Activated T-cell treated with anti-CD3 and anti-CD28 coated beads for 1 hour (primary cell): ENCODE measurements around the gene ATP6V0D1.
"Not testable (repeated sequence)": the region's sequence is repeated elsewhere in the genome, so short reads cannot be mapped to it uniquely, and the experiment has no call there.

ENCODE experiments used
- DNase-seq: peaks from one replicate; pipeline ENCODE4 v3.0.0-alpha.2; 2020; ENCODE audit warnings: low read depth

Gene ATP6V0D1

DNA sequence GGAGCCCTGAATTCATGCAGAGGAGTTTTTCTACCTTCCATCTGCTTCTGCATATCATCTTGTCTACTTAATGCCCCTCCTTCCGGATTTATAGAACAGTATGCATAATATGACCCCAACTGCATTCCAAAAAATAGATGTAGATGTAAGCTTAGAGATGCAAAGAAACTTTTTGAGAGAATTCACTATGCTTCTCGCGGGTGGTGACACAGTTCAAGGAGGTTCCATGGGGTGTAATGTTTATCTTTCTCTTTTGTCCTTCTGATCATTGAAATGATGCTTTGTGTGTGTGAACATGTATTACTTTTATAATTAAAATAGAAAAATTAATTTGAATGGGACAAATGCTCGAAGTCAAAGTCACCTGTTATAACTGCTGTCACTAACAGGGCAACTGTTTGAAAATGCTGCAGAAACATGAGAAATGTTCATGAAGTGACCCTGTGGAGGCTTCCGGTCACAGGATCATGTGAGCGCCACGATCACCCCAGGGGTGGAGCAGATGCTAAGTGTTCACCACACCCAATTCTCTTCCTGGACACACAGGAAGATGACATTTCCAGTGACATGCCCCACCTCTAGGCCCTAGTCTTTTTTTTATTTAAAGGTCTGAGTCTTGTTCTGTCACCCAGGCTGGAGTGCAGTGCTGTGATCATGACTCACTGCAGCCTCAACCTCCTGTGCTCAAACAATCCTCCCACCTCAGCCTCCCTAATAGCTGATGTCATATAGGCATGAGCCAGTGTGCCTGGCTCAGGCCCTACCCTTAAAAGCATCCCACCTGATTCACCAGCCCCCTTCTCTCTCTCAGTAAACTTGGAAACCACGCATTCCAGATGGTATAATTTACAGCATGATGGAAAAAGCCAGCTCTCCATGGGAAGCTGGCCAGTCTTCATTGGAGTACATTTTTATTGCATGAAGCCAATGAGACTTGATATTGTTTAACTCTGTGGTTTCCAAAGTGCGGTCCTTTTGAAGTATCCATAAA, 23.4 kb upstream of the ATP6V0D1 start:
- DNase-seq, result no peak

DNA sequence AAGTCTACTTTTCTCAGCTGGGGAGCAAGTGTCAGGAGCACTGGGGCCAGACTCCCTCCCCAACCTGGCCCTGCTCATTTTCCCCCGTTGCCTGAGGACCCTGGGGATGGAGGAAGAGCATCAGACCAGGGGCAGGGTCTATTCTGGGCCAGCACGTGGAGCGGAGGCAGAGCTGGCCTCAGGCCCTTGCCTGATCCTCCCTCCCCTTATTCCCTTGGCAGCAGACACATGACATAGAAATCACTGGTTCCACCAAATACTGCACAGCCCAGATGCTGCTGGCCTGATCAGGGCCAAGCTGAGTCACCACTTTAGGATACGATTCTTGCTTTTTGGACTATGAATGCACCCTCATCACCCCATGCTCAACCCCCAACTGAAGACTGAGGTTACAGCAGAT, 18.1 kb upstream of the ATP6V0D1 start:
- DNase-seq, result no peak

DNA sequence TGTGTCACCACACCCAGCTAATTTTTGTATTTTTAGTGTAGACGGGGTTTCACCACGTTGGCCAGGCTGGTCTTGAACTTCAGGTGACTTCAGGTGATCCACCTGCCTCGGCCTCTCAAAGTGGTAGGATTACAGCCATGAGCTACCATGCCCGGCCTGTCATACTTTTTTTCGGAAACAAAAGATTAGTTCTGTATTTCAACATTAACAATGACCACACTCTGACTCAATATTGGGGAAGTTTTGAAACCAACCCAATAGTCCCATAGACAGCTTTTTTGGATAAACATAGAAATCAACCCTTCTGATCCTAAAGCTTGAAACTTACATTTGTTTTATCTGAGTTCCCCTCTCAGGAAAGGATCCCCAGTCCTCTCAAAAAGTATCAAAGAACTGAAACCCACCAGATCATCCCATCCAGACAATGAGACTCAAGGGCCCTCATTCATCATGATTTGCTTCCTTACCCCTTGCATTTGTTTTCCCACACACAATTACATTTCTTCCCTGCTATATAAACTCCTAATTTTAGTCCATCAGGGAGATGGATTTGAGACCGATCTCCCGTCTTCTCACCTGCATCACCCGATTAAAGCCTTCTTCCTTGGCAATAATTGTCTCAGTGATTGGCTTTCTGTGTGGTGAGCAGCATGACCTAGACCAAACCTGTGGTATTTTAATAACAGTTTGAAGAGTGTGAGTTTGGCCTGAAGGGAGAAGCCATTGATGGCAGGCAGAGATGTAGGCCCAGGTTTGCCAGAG, 9.6 kb upstream of the ATP6V0D1 start:
- no peak for DNase-seq

DNA sequence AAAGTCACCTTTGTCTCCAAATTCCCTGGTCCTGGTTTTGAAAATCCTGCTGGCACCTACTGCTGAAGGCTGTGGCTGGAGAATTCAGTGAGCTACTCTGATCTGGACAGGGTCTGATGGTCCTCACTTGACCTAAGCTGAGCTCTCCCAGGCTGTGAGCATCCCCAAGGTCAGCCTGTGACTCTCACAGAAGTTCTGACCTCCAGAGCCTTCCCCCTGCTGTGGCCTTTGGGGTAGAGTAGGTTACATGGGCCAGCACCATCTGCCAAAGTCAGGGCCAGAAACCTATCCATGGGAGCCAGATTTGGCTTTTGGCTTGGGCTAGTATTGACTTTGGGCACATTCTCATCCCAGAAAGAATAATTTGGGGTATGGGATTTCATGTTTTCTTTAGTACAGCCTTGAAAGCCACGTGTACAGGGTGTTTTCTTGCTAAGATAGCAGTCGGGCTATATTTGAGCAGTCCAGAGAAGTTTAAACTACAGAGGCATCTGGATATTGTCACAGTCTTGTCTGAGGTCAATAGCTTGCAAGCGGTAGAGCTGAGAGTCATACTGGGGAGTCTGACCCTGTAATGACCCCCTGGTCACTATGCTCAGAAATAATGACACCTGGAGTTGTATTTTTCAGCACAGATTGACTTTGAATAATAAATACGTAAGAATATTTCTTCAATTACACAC, 8.6 kb upstream of the ATP6V0D1 start:
- no peak for DNase-seq

DNA sequence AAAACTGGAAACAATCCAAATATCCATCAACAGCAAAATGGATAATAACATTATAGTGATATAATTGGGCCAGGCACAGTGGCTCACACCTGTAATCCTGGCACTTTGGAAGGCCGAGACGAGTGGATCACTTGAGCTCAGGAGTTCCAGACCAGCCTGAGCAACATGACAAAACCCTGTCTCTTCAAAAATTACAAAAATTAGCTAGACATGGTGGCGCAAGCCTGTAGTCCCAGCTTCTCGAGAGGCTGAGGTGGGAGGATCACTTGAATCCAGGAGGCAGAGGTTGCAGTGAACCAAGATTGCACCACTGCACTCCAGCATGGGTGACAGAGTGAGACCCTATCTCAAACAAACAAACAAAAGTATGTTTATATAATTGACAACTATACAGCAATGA, 6.6 kb upstream of the ATP6V0D1 start:
- not testable (repeated sequence) for DNase-seq

DNA sequence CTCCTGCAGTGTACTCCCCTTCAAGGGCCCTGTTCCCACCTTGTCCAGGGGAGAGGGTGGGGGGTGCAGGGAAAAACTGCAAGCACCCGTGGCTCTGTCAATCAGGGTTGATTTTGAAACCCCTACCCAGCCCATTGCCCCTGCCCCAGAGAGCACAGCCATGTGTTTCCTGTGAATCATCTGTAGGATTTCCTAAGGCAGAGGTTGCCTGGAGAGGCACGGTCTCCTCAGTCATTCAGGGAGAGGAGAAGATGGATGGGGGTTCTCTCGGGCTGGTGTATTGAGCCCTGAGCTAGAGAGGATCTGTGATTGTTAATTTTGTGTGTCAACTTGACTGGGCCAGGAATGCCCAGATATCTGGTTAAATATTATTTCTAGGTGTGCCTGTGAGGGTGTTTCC, 5.8 kb upstream of the ATP6V0D1 start:
- DNase-seq, result no peak

DNA sequence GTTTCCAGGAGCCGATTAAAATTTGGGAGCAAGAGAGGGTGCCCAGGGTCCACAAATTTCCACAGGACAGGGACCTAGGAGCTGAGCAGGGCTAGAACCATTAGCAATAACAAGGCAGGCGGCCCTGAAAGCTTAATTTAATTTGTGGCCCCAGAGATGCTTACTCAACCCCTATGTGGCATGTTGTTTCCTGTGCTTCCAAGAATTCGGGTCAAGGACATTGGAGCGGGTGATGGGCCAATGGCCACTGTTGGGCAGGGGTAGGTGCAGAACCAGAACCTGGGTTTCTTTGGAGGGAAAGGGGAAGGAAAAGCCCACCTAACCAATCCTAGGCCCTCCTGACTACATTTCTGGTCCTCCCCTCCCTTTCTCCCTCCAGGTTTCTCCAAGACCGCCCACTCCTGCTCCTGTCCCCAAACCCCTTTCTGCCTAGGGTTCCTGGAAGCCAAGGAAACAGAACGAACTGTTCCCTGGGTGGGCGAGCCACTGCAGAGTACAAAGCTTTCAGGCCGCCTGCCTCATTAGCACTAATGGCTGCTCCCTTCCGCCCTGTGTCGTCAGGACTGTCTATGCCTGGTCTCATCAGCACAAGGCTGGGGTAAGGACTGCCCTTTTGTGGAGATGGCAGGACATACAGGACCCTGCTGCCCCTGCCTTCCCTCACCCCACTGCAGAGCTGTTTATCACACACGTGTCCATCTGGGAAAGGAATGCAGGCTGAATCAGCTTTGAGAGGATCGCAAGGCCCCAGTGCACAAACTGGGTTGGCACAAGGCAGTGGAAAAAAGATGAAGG, 3.0 kb upstream of the ATP6V0D1 start:
- DNase-seq, result no peak

DNA sequence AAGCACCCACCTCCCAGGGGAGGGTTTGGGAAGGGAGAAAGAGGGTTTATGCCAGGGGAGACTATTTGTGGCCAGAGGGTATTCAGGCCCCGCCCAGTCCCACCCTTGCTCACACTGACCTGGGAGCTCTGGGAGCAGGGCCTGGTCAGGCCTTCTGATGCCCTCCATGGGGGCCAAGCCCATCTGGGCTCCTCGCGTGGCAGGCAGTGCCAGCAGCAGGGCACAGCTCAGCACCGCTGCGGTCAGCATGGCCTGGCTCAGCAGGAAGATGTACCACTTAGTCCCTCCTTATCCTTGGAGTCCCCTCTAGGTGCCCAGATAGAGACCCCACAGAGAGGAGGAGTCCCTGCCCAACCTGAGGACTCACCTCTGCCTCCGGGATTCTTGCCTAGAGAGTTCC, 2.2 kb upstream of the ATP6V0D1 start, which contains the start of gene AGRP:
TSS of gene AGRP (minus strand) at position 398 of the 400 bp plus-strand sequence. CDS start at position 249, 149 bp downstream.
- no peak for DNase-seq

DNA sequence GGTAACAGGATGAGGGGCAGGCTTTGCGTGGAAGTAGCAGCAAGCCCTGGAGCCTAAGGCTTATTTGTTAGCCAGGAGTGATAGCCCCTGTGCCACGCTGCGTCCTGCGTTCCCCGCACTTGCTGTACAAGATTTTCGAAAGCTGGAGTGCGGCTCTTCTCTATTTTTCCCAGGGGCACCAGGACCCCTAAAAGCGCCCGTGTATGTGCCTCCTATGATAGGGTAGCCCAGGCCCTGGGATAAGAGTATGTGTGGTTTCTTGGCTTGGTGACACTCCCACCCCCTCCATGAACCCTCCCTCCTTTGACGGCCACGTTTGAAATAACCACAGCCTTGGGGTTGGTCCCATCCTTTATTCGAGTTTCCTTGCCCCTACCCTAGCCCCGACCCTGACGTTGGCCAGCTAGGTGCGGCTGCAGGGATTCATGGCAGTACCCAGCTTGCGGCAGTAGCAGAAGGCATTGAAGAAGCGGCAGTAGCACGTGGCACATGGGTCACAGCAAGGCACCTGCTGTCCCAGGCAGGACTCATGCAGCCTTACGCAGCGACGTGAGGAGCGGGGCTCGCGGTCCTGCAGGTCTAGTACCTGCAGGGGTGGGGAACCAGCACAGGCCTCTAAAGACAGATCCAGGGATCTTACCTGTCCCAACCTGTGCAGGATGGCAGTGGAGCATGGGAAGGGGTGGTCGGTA, 1.4 kb upstream of the ATP6V0D1 start:
- no peak for DNase-seq

DNA sequence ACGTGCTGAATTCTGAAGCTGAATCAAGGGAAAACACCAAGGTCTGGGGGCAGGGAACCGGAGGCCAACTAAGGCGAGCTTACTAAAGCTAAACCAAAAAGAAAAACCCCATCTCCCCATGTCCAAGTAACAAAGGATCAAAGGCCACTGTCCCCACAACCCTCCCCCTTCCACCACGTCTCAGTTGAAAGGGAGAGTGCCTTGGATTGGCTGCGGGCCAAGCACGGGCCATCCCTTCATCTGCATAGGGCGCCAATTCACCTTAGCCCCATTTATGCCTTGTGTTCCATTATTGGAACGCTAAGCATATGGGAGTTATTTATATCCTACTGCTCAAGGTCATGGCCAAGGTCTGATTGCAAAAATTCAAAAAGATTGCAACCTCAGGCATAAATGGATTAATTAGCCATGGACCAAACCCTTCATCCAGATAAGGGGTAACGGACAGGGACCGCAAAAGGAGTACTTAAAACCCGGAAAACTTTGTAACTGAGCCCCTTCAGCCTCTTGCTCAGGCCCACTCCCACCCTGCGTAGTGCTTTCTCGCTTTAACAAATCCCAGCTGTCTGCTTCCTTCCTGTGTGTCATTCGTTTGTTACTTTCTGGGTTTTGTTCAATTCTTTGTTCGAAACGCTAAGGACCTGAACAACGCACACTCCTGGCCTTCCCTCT, 740 bp upstream of the ATP6V0D1 start:
- DNase-seq, result peak; percentile 23

DNA sequence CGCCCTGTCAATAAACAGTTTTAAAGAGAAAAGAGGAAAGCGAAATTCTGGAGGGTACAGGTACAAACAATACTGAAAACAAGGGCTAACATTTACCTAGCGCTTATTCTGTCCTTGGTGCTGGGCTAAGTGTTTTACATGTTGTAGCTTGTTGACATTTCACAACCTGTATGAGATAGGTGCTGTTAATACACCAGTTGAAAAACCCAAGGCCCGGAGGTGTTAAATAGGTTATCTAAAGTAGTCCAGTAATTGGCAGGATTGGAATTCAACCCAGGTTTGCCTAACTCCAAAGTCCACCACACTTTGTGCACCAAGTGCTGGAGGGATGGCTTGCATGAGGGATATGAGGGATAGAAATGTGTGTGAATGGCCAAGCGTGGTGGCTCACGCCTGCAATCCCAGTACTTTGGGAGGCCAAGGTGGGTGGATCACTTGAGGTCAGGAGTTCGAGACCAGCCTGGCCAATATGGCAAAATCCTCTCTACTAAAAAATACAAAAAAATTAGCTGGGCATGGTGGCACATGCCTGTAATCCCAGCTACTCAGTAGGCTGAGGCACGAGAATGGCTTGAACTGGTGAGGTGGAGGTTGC, 2.9 kb downstream of the ATP6V0D1 start:
- no peak for DNase-seq

DNA sequence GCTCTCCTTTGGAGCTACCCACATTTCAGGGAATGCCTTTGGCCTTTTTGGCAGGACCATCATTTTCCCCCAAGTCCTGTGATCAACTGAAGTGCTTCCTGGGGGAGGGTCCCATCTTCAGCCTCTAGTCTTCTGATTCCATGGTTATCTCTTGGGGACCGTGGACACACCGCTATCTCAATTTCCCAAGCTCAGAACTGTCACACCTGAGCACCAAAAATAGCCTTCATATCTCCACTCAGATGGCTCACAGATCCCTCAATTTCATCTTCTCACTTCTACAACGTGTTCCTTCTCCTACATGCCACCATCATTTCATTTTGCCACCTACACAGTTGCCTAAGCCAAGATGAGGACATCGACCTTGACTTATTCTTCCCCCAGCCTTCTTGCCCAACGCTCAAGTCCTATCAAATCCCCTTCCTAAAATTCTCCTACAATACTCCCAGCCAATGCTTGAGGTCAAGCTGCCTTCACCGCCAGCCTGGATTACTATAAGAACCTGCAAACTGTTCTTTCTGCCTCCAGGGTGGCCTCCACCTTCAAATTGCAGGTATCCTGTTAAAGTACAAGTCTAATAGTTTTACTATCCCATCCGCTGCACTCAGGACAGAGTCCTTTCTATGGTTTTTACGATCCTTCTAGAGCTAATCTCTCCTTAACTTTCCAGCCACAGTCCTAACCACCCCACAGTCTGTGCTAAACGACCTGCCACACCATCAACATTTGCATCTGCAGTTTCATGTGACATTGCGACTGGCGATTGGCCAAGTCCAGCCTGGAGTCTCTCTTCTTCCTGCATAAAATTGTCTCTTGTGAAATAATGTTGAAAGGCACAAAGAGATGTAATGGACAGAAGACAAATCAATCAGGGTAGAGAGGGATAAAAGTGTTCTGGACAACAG, 6.2 kb downstream of the ATP6V0D1 start:
- DNase-seq, result no peak

DNA sequence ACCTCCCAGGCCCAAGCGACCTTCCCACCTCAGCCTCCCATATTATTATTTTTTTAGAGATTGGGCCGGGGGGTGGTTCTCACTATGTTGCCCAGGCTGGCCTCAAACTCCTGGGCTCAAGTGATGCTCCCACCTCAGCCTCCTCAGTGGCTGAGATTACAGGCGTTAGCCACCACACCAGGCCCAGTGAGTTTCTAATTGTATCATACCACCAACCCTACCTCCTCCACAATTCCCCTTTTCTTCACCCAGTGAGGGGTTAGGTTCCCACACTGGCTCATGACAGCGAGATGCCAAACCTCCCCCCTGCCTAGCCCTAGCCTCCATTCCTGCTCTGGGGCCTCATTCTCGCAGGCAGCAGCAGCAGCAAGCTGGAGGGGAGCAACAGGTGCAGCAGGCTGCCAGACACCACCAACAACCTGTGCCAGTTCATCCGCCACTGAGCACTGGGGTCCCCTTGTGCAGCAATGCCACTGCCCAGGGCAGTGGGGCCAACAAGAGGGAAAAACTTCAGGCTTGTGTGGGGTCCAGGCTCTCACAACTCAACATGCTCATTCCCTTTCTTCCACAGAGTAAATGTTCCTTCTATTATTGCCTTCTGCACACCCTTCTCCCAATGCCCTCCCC, 9.1 kb downstream of the ATP6V0D1 start:
- no peak for DNase-seq

DNA sequence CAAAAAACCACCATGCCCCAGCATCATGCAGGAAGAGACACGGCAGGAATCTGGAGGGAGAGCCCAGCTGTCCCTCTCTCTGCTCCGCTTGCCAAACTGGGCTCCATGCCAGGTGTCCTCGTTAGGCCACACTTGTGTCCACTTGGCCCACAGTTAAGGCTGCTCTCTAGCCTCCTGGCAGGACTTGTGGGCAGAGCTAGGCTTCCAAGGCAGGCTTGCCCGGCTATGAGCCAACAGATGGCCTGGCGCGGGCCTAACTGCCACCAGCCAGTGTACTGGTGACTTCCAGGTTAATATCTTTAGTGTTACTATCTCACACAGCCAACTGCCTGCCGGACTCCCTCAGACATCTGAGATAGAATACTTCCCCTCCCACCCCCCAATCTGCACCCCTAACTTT, 10.6 kb downstream of the ATP6V0D1 start:
- DNase-seq, result no peak

DNA sequence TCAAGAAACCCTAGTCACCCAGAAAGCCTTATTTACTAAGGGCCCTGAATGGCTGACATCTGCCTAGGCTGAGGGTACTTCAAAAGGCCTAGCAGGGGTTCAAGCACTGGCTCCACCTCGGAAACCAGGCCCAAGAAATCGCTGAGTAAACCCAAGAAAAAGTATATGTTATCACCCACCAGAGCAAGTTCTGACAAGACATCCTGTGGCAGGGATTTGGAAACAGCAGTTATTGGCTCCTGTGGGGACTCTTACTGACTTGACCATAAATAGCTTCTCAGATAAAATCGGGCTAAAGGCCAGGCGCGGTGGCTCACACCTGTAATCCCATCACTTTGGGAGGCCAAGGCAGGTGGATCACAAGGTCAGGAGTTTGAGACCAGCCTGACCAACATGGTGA, 12.2 kb downstream of the ATP6V0D1 start:
- no peak for DNase-seq

DNA sequence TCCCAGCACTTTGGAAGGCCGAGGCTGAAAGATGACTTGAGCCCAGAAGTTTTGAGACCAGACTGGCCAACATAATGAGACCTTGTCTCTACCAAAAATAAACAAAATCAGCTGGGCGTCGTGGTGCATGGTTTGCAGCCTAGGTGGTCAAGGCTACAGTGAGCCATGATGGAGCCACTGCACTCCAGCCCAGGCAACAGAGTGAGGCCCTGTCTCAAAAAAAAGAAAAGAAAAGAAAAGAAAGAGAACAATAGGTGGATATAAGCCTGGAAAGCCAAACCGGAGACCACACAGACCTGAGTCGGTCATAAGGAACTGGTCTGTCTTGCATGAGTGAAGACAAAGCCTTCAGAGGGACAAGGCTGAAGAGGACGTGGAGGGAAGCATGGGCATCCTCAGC, 14.4 kb downstream of the ATP6V0D1 start:
- DNase-seq, result no peak

DNA sequence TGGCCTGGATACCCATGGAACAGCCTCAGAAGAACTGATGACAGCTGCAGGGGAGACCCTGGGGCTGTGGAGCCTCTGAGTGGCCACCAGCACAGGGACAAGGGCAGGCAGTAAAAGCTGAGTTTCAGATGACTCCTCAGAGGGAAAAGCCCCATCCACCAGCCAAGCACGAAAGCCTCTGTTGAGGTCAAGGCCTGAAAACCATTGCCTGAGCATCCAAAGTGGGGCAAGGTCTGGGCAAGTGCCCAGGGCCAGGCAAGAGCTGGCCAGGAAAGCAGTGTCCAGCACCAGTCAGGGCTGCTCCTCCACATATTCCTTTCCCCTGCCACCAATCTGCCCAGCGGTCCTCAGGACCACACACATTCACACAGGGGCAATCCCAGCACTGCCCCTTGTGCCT, 16.4 kb downstream of the ATP6V0D1 start:
- DNase-seq, result no peak

DNA sequence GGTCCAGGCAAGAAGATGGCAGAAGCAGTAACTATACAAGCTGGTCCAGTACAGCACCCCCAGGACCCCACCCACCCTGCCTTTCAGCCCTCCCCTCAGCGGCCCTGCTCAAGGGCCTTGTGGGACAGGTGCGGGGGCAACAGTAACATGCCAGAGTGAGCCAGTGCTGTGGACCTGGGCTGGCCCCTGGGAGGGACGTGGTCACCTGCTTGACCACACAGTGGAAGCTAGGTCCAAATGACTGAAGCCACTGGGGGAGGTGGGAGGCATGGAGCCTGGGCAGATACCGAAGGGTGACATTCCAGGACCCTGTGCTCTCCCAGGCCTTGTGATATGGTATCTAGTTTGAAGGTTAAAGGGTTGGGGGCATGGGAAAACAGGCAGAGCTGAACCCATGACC, 17.3 kb downstream of the ATP6V0D1 start:
- DNase-seq, result no peak

DNA sequence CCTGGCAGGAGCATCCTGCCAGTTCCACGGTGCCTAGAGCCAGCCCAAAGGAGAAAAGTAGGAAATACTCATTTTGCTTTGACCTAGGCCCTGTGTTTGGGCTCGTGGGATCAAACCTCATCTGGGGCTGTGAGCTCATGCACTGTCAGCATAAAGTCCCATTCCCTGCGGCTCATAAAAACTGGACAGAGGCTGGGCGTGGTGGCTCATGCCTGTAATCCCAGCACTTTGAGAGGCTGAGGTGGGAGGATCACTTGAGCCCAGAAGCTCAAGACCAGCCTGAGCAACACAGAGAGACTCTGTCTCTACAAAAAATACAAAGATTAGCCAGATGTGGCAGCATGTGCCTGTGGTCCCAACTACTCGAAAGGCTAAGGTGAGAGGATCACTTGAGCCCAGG, 17.9 kb downstream of the ATP6V0D1 start:
- no peak for DNase-seq
